H1 (cell line): ENCODE results near the gene PARM1. TPM values are rescaled to one million over a fixed set of nuclear protein-coding genes. Genes with fewer than 3 reads are reported as not detected.

Experiments used
- CTCF ChIA-PET: fragments of 300-600 bp; sonication (Branson Sonifier 250); formaldehyde crosslinking; loops from one replicate; lab custom pipeline; 2021; ENCODE audit not compliant: partially characterized antibody; lab: Charles Lee
- POLR2A ChIA-PET: fragments of 300-600 bp; sonication (Branson Sonifier 250); formaldehyde crosslinking; loops from one replicate; lab custom pipeline; 2021; ENCODE audit warnings: inconsistent platforms; ENCODE audit not compliant: partially characterized antibody; lab: Charles Lee
- DNase-seq, 2 experiments: peaks; one replicate each; pipeline versions ENCODE4 v3.0.0 to v3.0.0-alpha.2; 2010 to 2022; ENCODE audit warnings: low spot score in 2 of 2, low read depth in 1 of 2, mixed read lengths in 1 of 2
- FAIRE-seq: peaks from 2 replicates; lab custom pipeline; 2011; peaks lifted over from hg19 to GRCh38; lab: Jason Lieb, UNC
- H2AFZ ChIP-seq: 2 replicates; pipeline ENCODE4 v1.8.1; 2012; ENCODE audit warnings: low read length, inconsistent platforms
- H2AK5ac ChIP-seq: 2 replicates; pipeline ENCODE4 v1.6.1; 2013; ENCODE audit warnings: low read depth, low read length
- H2BK120ac ChIP-seq: replicated peaks from 2 replicates; pipeline ENCODE3; 2013; ENCODE audit warnings: low read depth, low read length, inconsistent platforms
- H2BK12ac ChIP-seq: 2 replicates; pipeline ENCODE4 v1.6.1; 2013; ENCODE audit warnings: low read depth, low read length
- H2BK15ac ChIP-seq: 2 replicates; pipeline ENCODE4 v1.6.1; 2013; ENCODE audit warnings: low read length
- H2BK20ac ChIP-seq: 2 replicates; pipeline ENCODE4 v1.6.1; 2013; ENCODE audit warnings: low read length
- H2BK5ac ChIP-seq: 2 replicates; pipeline ENCODE4 v1.6.1; 2013; ENCODE audit warnings: low read depth, low read length
- H3K14ac ChIP-seq: 2 replicates; pipeline ENCODE4 v1.6.1; 2013; ENCODE audit warnings: inconsistent platforms; ENCODE audit not compliant: insufficient read length
- H3K18ac ChIP-seq: 2 replicates; pipeline ENCODE4 v1.6.1; 2013; ENCODE audit warnings: low read length; ENCODE audit errors: extremely low read depth
- H3K23ac ChIP-seq: 2 replicates; pipeline ENCODE4 v1.6.1; 2013; ENCODE audit warnings: inconsistent platforms; ENCODE audit not compliant: insufficient read length
- H3K23me2 ChIP-seq: 2 replicates; pipeline ENCODE4 v1.6.1; 2013; ENCODE audit warnings: low read depth, low read length
- H3K27ac ChIP-seq: 2 replicates; pipeline ENCODE4 v1.6.1; 2011; ENCODE audit warnings: low read depth, low read length, inconsistent platforms
- H3K27me3 ChIP-seq, 4 experiments: replicated peaks in 1 of 4; 1 replicate in 1 of 4; 2 replicates in 3 of 4; pipeline versions ENCODE4 v1.6.1 to v1.8.1; 2011 to 2013; ENCODE audit warnings: low read length in 3 of 4, mild to moderate bottlenecking in 3 of 4, inconsistent platforms in 2 of 4, mixed read lengths in 2 of 4, moderate library complexity in 1 of 4; ENCODE audit not compliant: control insufficient read depth in 3 of 4, insufficient read depth in 3 of 4; ENCODE audit errors: extremely low read depth in 1 of 4
- H3K36me3 ChIP-seq, 4 experiments: 2 replicates each; pipeline versions ENCODE4 v1.6.1 to v1.8.1; 2011 to 2013; ENCODE audit warnings: mild to moderate bottlenecking in 4 of 4, low read length in 3 of 4, moderate library complexity in 2 of 4, control low read depth in 1 of 4, inconsistent platforms in 1 of 4; ENCODE audit not compliant: insufficient read depth in 4 of 4, control insufficient read depth in 2 of 4
- H3K4ac ChIP-seq: replicated peaks from 2 replicates; pipeline ENCODE3; 2013; ENCODE audit warnings: low read length, low read depth, mixed read lengths, inconsistent platforms; ENCODE audit not compliant: insufficient read length
- H3K4me1 ChIP-seq, 4 experiments: replicated peaks in 1 of 4; 1 replicate in 1 of 4; 2 replicates in 3 of 4; pipeline versions ENCODE4 v1.6.1 to v1.8.1; 2011 to 2013; ENCODE audit warnings: low read length in 3 of 4, inconsistent platforms in 2 of 4, mixed read lengths in 1 of 4; ENCODE audit not compliant: insufficient read depth in 4 of 4, control insufficient read depth in 3 of 4
- H3K4me2 ChIP-seq, 2 experiments: 2 replicates each; pipeline versions ENCODE4 v1.6.1 to v1.8.1; 2011 to 2013; ENCODE audit warnings: low read depth in 2 of 2, low read length in 2 of 2, control low read depth in 1 of 2, inconsistent platforms in 1 of 2, mild to moderate bottlenecking in 1 of 2; ENCODE audit not compliant: insufficient read depth in 1 of 2
- H3K4me3 ChIP-seq, 4 experiments: fragments of 200-600, 300-600 bp in 1 of 4; sonication (generic), shearing (Covaris generic), sonication (Bioruptor Twin) in 1 of 4; 2 replicates each; pipeline versions ENCODE4 v1.5.1 to v1.8.1; 2011 to 2016; ENCODE audit warnings: low read length in 4 of 4, low read depth in 3 of 4, control low read depth in 2 of 4, inconsistent platforms in 2 of 4, mild to moderate bottlenecking in 2 of 4, mixed read lengths in 1 of 4, moderate library complexity in 1 of 4; ENCODE audit not compliant: insufficient read depth in 2 of 4; ENCODE audit errors: extremely low read depth in 1 of 4
- H3K56ac ChIP-seq: replicated peaks from 2 replicates; pipeline ENCODE3; 2013; ENCODE audit warnings: low read depth, mild to moderate bottlenecking, mixed read lengths, low read length, inconsistent platforms; ENCODE audit not compliant: insufficient read length
- H3K79me1 ChIP-seq: 2 replicates; pipeline ENCODE4 v1.6.1; 2013; ENCODE audit warnings: low read depth, low read length, control low read depth
- H3K79me2 ChIP-seq, 2 experiments: 2 replicates each; pipeline versions ENCODE4 v1.6.1 to v1.8.1; 2012 to 2013; ENCODE audit warnings: low read length in 2 of 2, mild to moderate bottlenecking in 2 of 2, inconsistent platforms in 1 of 2; ENCODE audit not compliant: insufficient read depth in 2 of 2, control insufficient read depth in 1 of 2
- H3K9ac ChIP-seq, 4 experiments: replicated peaks in 1 of 4; 1 replicate in 1 of 4; 2 replicates in 3 of 4; pipeline versions ENCODE4 v1.6.1 to v1.8.1; 2011 to 2013; ENCODE audit warnings: low read depth in 3 of 4, low read length in 3 of 4, control low read depth in 2 of 4, mild to moderate bottlenecking in 2 of 4, moderate library complexity in 2 of 4, inconsistent platforms in 1 of 4; ENCODE audit errors: extremely low read depth in 1 of 4
- H3K9me3 ChIP-seq, 2 experiments: 2 replicates each; pipeline versions ENCODE4 v1.6.1 to v1.8.1; 2012 to 2013; ENCODE audit warnings: mild to moderate bottlenecking in 2 of 2, moderate library complexity in 2 of 2, control low read depth in 1 of 2, inconsistent platforms in 1 of 2, low read depth in 1 of 2, low read length in 1 of 2, mixed read lengths in 1 of 2; ENCODE audit not compliant: insufficient read depth in 2 of 2
- H4K20me1 ChIP-seq, 2 experiments: replicated peaks in 1 of 2; 2 replicates each; pipeline versions ENCODE3 to v1.8.1; 2011 to 2013; ENCODE audit warnings: inconsistent platforms in 2 of 2, low read length in 2 of 2, mild to moderate bottlenecking in 1 of 2; ENCODE audit not compliant: insufficient read depth in 2 of 2, control insufficient read depth in 1 of 2
- H4K5ac ChIP-seq: 2 replicates; pipeline ENCODE4 v1.6.1; 2013; ENCODE audit warnings: low read length, low read depth, mixed read lengths, inconsistent platforms; ENCODE audit not compliant: insufficient read length
- H4K8ac ChIP-seq: 2 replicates; pipeline ENCODE4 v1.8.0; 2013; ENCODE audit warnings: mild to moderate bottlenecking, moderate library complexity, low read length, inconsistent platforms; ENCODE audit not compliant: insufficient read depth; ENCODE audit errors: extremely low read depth
- H4K91ac ChIP-seq: replicated peaks from 2 replicates; pipeline ENCODE3; 2013; ENCODE audit warnings: low read length, mixed read lengths, inconsistent platforms; ENCODE audit not compliant: insufficient read length
- ATF2 ChIP-seq: IDR thresholded peaks from 2 replicates; pipeline ENCODE4 v1.6.1; 2012; ENCODE audit warnings: low read length, inconsistent platforms
- CTBP2 ChIP-seq: IDR thresholded peaks from 2 replicates; pipeline ENCODE4 v1.7.0; 2011; ENCODE audit warnings: borderline replicate concordance, mild to moderate bottlenecking, moderate library complexity, mixed read lengths, low read length; ENCODE audit not compliant: insufficient read depth, insufficient read length
- EP300 ChIP-seq, 2 experiments: IDR thresholded peaks; 1 replicate in 1 of 2; 2 replicates in 1 of 2; pipeline ENCODE4 v1.6.1; 2011 to 2012; ENCODE audit warnings: low read depth in 2 of 2, low read length in 2 of 2, mild to moderate bottlenecking in 2 of 2, borderline replicate concordance in 1 of 2, inconsistent platforms in 1 of 2, moderate library complexity in 1 of 2
- GTF2F1 ChIP-seq: IDR thresholded peaks from 2 replicates; pipeline ENCODE4 v1.6.1; 2012; ENCODE audit warnings: low read depth, low read length, improper control_type of control experiment, borderline replicate concordance
- HDAC6 ChIP-seq: IDR thresholded peaks from one replicate; pipeline ENCODE4 v1.7.1; 2012; ENCODE audit warnings: low read depth, mild to moderate bottlenecking, inconsistent platforms, low read length, moderate library complexity
- POU5F1 ChIP-seq: IDR thresholded peaks from 2 replicates; pipeline ENCODE4 v1.6.1; 2011; ENCODE audit warnings: low read depth, mild to moderate bottlenecking, low read length, moderate library complexity
- RFX5 ChIP-seq: IDR thresholded peaks from 2 replicates; pipeline ENCODE4 v1.6.1; 2011; ENCODE audit warnings: low read depth, low read length, improper control_type of control experiment, borderline replicate concordance
- SRF ChIP-seq: IDR thresholded peaks from 2 replicates; pipeline ENCODE4 v1.6.1; 2011; ENCODE audit warnings: mild to moderate bottlenecking, low read depth, low read length, moderate library complexity
- TAF1 ChIP-seq: IDR thresholded peaks from 2 replicates; pipeline ENCODE4 v1.6.1; 2011; ENCODE audit warnings: mild to moderate bottlenecking, low read depth, low read length
- TBP ChIP-seq: IDR thresholded peaks from 2 replicates; pipeline ENCODE4 v1.6.1; 2011; ENCODE audit warnings: low read depth, low read length, improper control_type of control experiment
- TEAD4 ChIP-seq: IDR thresholded peaks from 2 replicates; pipeline ENCODE4 v1.6.1; 2012; ENCODE audit warnings: low read depth, low read length, inconsistent platforms, mixed read lengths
- YY1 ChIP-seq: IDR thresholded peaks from 2 replicates; pipeline ENCODE4 v1.6.1; 2011; ENCODE audit warnings: low read depth, mild to moderate bottlenecking, low read length
- WGBS, 2 experiments: shearing (Covaris generic) in 1 of 2; methylation state at CpG; one replicate each; pipeline versions ENCODE4 v1.1.6 to v1.1.7; 2013 to 2015; ENCODE audit warnings: low lambda C conversion rate in 2 of 2, mixed read lengths in 2 of 2, inconsistent platforms in 1 of 2, low coverage in 1 of 2, missing lambda C conversion rate in 1 of 2; ENCODE audit not compliant: insufficient replicate concordance in 2 of 2, insufficient coverage in 1 of 2, insufficient read length in 1 of 2; ENCODE audit errors: extremely low coverage in 1 of 2, missing lambda C conversion rate in 1 of 2; 5-methylcytosine and 5-hydroxymethylcytosine counted together
- polyA plus RNA-seq, 7 experiments: library from polyadenylated mRNA; depleted of rRNA in 3 of 7; stranded (reverse) in 5 of 7; unstranded in 2 of 7; fragments of >200 nt in 5 of 7; fragments of 200-250 nt in 2 of 7; gene quantifications; 1 replicate in 5 of 7; 2 replicates in 1 of 7; 4 replicates in 1 of 7; pipeline versions ENCODE4 v1.2.1 to v1.2.3, GENCODE V29; 2011 to 2013; ENCODE audit warnings: missing spikeins in 2 of 7, mixed read lengths in 2 of 7
- total RNA-seq: library from RNA; stranded (reverse); fragmentation: NEBNext Ultra II Directional; extraction: Animal tissue kit (Norgen Biotek cat#: 25700); gene quantifications from 2 replicates; pipeline ENCODE4 v1.2.1, GENCODE V29; 2021

PARM1 gene
- total and polyA plus RNA-seq, 2 of the 8 experiments (the other 6 are each of a cell fraction or from before 2014, with no cell fraction given), result 2.0 to 5.3 TPM

- no peaks in the 10 kb centered on the region for H3K4me1 ChIP-seq
- ChIA-PET CTCF (no interaction called here), POLR2A (no interaction called here)
- H3K27ac ChIP-seq, result no peak overlapping the region
- H3K9me3 ChIP-seq, result no peaks in the 10 kb centered on the region
- no peak overlapping the region for H4K91ac ChIP-seq
- no peak overlapping the region for H3K14ac ChIP-seq
- no peak overlapping the region for H3K18ac ChIP-seq
- no peak overlapping the region for H2BK15ac ChIP-seq
- no peak overlapping the region for H4K8ac ChIP-seq
- H4K5ac ChIP-seq, result no peak overlapping the region
- no peak overlapping the region for H3K9ac ChIP-seq
- H2AK5ac ChIP-seq, result no peak overlapping the region
- no peak overlapping the region for H3K4ac ChIP-seq
- 88% methylated on average over 2 of the region's 2 CpGs; no CpG with 5 or more reads in 1 of the 2 experiments for WGBS, 2 experiments
- TF ChIP-seq HDAC6, result no peak
- TF ChIP-seq CTBP2, result no peak
- no peak for TF ChIP-seq TAF1
- no peak for TF ChIP-seq ATF2
- TF ChIP-seq RFX5, result no peak
- no peak for TF ChIP-seq EP300 (IDR thresholded peaks at IDR 0.05; ENCODE audit: borderline replicate concordance in 1 of 2, low read depth in 2 of 2, low read length in 2 of 2)
- TF ChIP-seq YY1, result no peak
- no peak for TF ChIP-seq SRF
- no peak for TF ChIP-seq TBP
- TF ChIP-seq POU5F1, result no peak
- TF ChIP-seq GTF2F1, result no peak
- no peak for TF ChIP-seq TEAD4
- no peak overlapping the region for H3K23ac ChIP-seq
- no peaks in the 10 kb centered on the region for H3K27me3 ChIP-seq
- DNase-seq (no peak), FAIRE-seq (no peak)
- H2BK20ac ChIP-seq, result no peak overlapping the region
- H3K79me2 ChIP-seq, result no peaks in the 10 kb centered on the region
- no peaks in the 10 kb centered on the region for H3K79me1 ChIP-seq
- no peak overlapping the region for H2BK120ac ChIP-seq
- no peak overlapping the region for H2BK12ac ChIP-seq
- peaks cover 1% of the 10 kb centered on the region; the same call in 1 of the 2 replicates for H3K23me2 ChIP-seq
- H2AFZ ChIP-seq, result no peak overlapping the region
- H4K20me1 ChIP-seq, result no peaks in the 10 kb centered on the region
- H3K56ac ChIP-seq, result no peak overlapping the region
- no peak overlapping the region for H3K4me3 ChIP-seq
- no peak overlapping the region for H2BK5ac ChIP-seq
- no peaks in the 10 kb centered on the region for H3K36me3 ChIP-seq
- no peak overlapping the region for H3K4me2 ChIP-seq
Observed at GRCh38 chr4:75080888-75081287, 148.0 kb downstream of the PARM1 start.
